H1 (cell line): ENCODE measurements around the gene GRIK4. TPM values are rescaled to one million over a fixed set of nuclear protein-coding genes. Genes with fewer than 3 reads are reported as not detected.

Source experiments
- CTCF ChIA-PET: fragments of 300-600 bp; sonication (Branson Sonifier 250); formaldehyde crosslinking; loops from one replicate; lab custom pipeline; 2021; ENCODE audit not compliant: partially characterized antibody; lab: Charles Lee
- POLR2A ChIA-PET: fragments of 300-600 bp; sonication (Branson Sonifier 250); formaldehyde crosslinking; loops from one replicate; lab custom pipeline; 2021; ENCODE audit warnings: inconsistent platforms; ENCODE audit not compliant: partially characterized antibody; lab: Charles Lee
- DNase-seq, 2 experiments: peaks; one replicate each; pipeline versions ENCODE4 v3.0.0 to v3.0.0-alpha.2; 2010 to 2022; ENCODE audit warnings: low spot score in 2 of 2, low read depth in 1 of 2, mixed read lengths in 1 of 2
- FAIRE-seq: peaks from 2 replicates; lab custom pipeline; 2011; peaks lifted over from hg19 to GRCh38; lab: Jason Lieb, UNC
- H2AFZ ChIP-seq: 2 replicates; pipeline ENCODE4 v1.8.1; 2012; ENCODE audit warnings: low read length, inconsistent platforms
- H2AK5ac ChIP-seq: 2 replicates; pipeline ENCODE4 v1.6.1; 2013; ENCODE audit warnings: low read depth, low read length
- H2BK120ac ChIP-seq: replicated peaks from 2 replicates; pipeline ENCODE3; 2013; ENCODE audit warnings: low read depth, low read length, inconsistent platforms
- H2BK12ac ChIP-seq: 2 replicates; pipeline ENCODE4 v1.6.1; 2013; ENCODE audit warnings: low read depth, low read length
- H2BK15ac ChIP-seq: 2 replicates; pipeline ENCODE4 v1.6.1; 2013; ENCODE audit warnings: low read length
- H2BK20ac ChIP-seq: 2 replicates; pipeline ENCODE4 v1.6.1; 2013; ENCODE audit warnings: low read length
- H2BK5ac ChIP-seq: 2 replicates; pipeline ENCODE4 v1.6.1; 2013; ENCODE audit warnings: low read depth, low read length
- H3K14ac ChIP-seq: 2 replicates; pipeline ENCODE4 v1.6.1; 2013; ENCODE audit warnings: inconsistent platforms; ENCODE audit not compliant: insufficient read length
- H3K18ac ChIP-seq: 2 replicates; pipeline ENCODE4 v1.6.1; 2013; ENCODE audit warnings: low read length; ENCODE audit errors: extremely low read depth
- H3K23ac ChIP-seq: 2 replicates; pipeline ENCODE4 v1.6.1; 2013; ENCODE audit warnings: inconsistent platforms; ENCODE audit not compliant: insufficient read length
- H3K23me2 ChIP-seq: 2 replicates; pipeline ENCODE4 v1.6.1; 2013; ENCODE audit warnings: low read depth, low read length
- H3K27ac ChIP-seq: 2 replicates; pipeline ENCODE4 v1.6.1; 2011; ENCODE audit warnings: low read depth, low read length, inconsistent platforms
- H3K27me3 ChIP-seq, 4 experiments: replicated peaks in 1 of 4; 1 replicate in 1 of 4; 2 replicates in 3 of 4; pipeline versions ENCODE4 v1.6.1 to v1.8.1; 2011 to 2013; ENCODE audit warnings: low read length in 3 of 4, mild to moderate bottlenecking in 3 of 4, inconsistent platforms in 2 of 4, mixed read lengths in 2 of 4, moderate library complexity in 1 of 4; ENCODE audit not compliant: control insufficient read depth in 3 of 4, insufficient read depth in 3 of 4; ENCODE audit errors: extremely low read depth in 1 of 4
- H3K36me3 ChIP-seq, 4 experiments: 2 replicates each; pipeline versions ENCODE4 v1.6.1 to v1.8.1; 2011 to 2013; ENCODE audit warnings: mild to moderate bottlenecking in 4 of 4, low read length in 3 of 4, moderate library complexity in 2 of 4, control low read depth in 1 of 4, inconsistent platforms in 1 of 4; ENCODE audit not compliant: insufficient read depth in 4 of 4, control insufficient read depth in 2 of 4
- H3K4ac ChIP-seq: replicated peaks from 2 replicates; pipeline ENCODE3; 2013; ENCODE audit warnings: low read length, low read depth, mixed read lengths, inconsistent platforms; ENCODE audit not compliant: insufficient read length
- H3K4me1 ChIP-seq, 4 experiments: replicated peaks in 1 of 4; 1 replicate in 1 of 4; 2 replicates in 3 of 4; pipeline versions ENCODE4 v1.6.1 to v1.8.1; 2011 to 2013; ENCODE audit warnings: low read length in 3 of 4, inconsistent platforms in 2 of 4, mixed read lengths in 1 of 4; ENCODE audit not compliant: insufficient read depth in 4 of 4, control insufficient read depth in 3 of 4
- H3K4me2 ChIP-seq, 2 experiments: 2 replicates each; pipeline versions ENCODE4 v1.6.1 to v1.8.1; 2011 to 2013; ENCODE audit warnings: low read depth in 2 of 2, low read length in 2 of 2, control low read depth in 1 of 2, inconsistent platforms in 1 of 2, mild to moderate bottlenecking in 1 of 2; ENCODE audit not compliant: insufficient read depth in 1 of 2
- H3K4me3 ChIP-seq, 4 experiments: fragments of 200-600, 300-600 bp in 1 of 4; sonication (generic), shearing (Covaris generic), sonication (Bioruptor Twin) in 1 of 4; 2 replicates each; pipeline versions ENCODE4 v1.5.1 to v1.8.1; 2011 to 2016; ENCODE audit warnings: low read length in 4 of 4, low read depth in 3 of 4, control low read depth in 2 of 4, inconsistent platforms in 2 of 4, mild to moderate bottlenecking in 2 of 4, mixed read lengths in 1 of 4, moderate library complexity in 1 of 4; ENCODE audit not compliant: insufficient read depth in 2 of 4; ENCODE audit errors: extremely low read depth in 1 of 4
- H3K56ac ChIP-seq: replicated peaks from 2 replicates; pipeline ENCODE3; 2013; ENCODE audit warnings: low read depth, mild to moderate bottlenecking, mixed read lengths, low read length, inconsistent platforms; ENCODE audit not compliant: insufficient read length
- H3K79me1 ChIP-seq: 2 replicates; pipeline ENCODE4 v1.6.1; 2013; ENCODE audit warnings: low read depth, low read length, control low read depth
- H3K79me2 ChIP-seq, 2 experiments: 2 replicates each; pipeline versions ENCODE4 v1.6.1 to v1.8.1; 2012 to 2013; ENCODE audit warnings: low read length in 2 of 2, mild to moderate bottlenecking in 2 of 2, inconsistent platforms in 1 of 2; ENCODE audit not compliant: insufficient read depth in 2 of 2, control insufficient read depth in 1 of 2
- H3K9ac ChIP-seq, 4 experiments: replicated peaks in 1 of 4; 1 replicate in 1 of 4; 2 replicates in 3 of 4; pipeline versions ENCODE4 v1.6.1 to v1.8.1; 2011 to 2013; ENCODE audit warnings: low read depth in 3 of 4, low read length in 3 of 4, control low read depth in 2 of 4, mild to moderate bottlenecking in 2 of 4, moderate library complexity in 2 of 4, inconsistent platforms in 1 of 4; ENCODE audit errors: extremely low read depth in 1 of 4
- H3K9me3 ChIP-seq, 2 experiments: 2 replicates each; pipeline versions ENCODE4 v1.6.1 to v1.8.1; 2012 to 2013; ENCODE audit warnings: mild to moderate bottlenecking in 2 of 2, moderate library complexity in 2 of 2, control low read depth in 1 of 2, inconsistent platforms in 1 of 2, low read depth in 1 of 2, low read length in 1 of 2, mixed read lengths in 1 of 2; ENCODE audit not compliant: insufficient read depth in 2 of 2
- H4K20me1 ChIP-seq, 2 experiments: replicated peaks in 1 of 2; 2 replicates each; pipeline versions ENCODE3 to v1.8.1; 2011 to 2013; ENCODE audit warnings: inconsistent platforms in 2 of 2, low read length in 2 of 2, mild to moderate bottlenecking in 1 of 2; ENCODE audit not compliant: insufficient read depth in 2 of 2, control insufficient read depth in 1 of 2
- H4K5ac ChIP-seq: 2 replicates; pipeline ENCODE4 v1.6.1; 2013; ENCODE audit warnings: low read length, low read depth, mixed read lengths, inconsistent platforms; ENCODE audit not compliant: insufficient read length
- H4K8ac ChIP-seq: 2 replicates; pipeline ENCODE4 v1.8.0; 2013; ENCODE audit warnings: mild to moderate bottlenecking, moderate library complexity, low read length, inconsistent platforms; ENCODE audit not compliant: insufficient read depth; ENCODE audit errors: extremely low read depth
- H4K91ac ChIP-seq: replicated peaks from 2 replicates; pipeline ENCODE3; 2013; ENCODE audit warnings: low read length, mixed read lengths, inconsistent platforms; ENCODE audit not compliant: insufficient read length
- CHD1 ChIP-seq: IDR thresholded peaks from 2 replicates; pipeline ENCODE4 v1.6.1; 2012; ENCODE audit warnings: low read depth, low read length, improper control_type of control experiment
- GABPA ChIP-seq: IDR thresholded peaks from 2 replicates; pipeline ENCODE4 v1.6.1; 2011; ENCODE audit warnings: mild to moderate bottlenecking, low read length, moderate library complexity, borderline replicate concordance; ENCODE audit not compliant: insufficient read depth
- HDAC2 ChIP-seq, 2 experiments: fragments of 300-600 bp in 1 of 2; sonication (generic) in 1 of 2; IDR thresholded peaks; 2 replicates each; pipeline ENCODE4 v1.6.1; 2011 to 2012; ENCODE audit warnings: low read depth in 2 of 2, low read length in 2 of 2, mild to moderate bottlenecking in 2 of 2, moderate library complexity in 2 of 2, borderline replicate concordance in 1 of 2, inconsistent platforms in 1 of 2
- JUND ChIP-seq: IDR thresholded peaks from 2 replicates; pipeline ENCODE4 v1.6.1; 2011; ENCODE audit warnings: mild to moderate bottlenecking, improper control_type of control experiment, low read length
- NRF1 ChIP-seq: IDR thresholded peaks from 2 replicates; pipeline ENCODE4 v1.6.1; 2011; ENCODE audit warnings: mild to moderate bottlenecking, low read depth, low read length, improper control_type of control experiment
- SP1 ChIP-seq: IDR thresholded peaks from 2 replicates; pipeline ENCODE4 v1.6.1; 2011; ENCODE audit warnings: low read depth, low read length
- WGBS, 2 experiments: shearing (Covaris generic) in 1 of 2; methylation state at CpG; one replicate each; pipeline versions ENCODE4 v1.1.6 to v1.1.7; 2013 to 2015; ENCODE audit warnings: low lambda C conversion rate in 2 of 2, mixed read lengths in 2 of 2, inconsistent platforms in 1 of 2, low coverage in 1 of 2, missing lambda C conversion rate in 1 of 2; ENCODE audit not compliant: insufficient replicate concordance in 2 of 2, insufficient coverage in 1 of 2, insufficient read length in 1 of 2; ENCODE audit errors: extremely low coverage in 1 of 2, missing lambda C conversion rate in 1 of 2; 5-methylcytosine and 5-hydroxymethylcytosine counted together
- polyA plus RNA-seq, 7 experiments: library from polyadenylated mRNA; depleted of rRNA in 3 of 7; stranded (reverse) in 5 of 7; unstranded in 2 of 7; fragments of >200 nt in 5 of 7; fragments of 200-250 nt in 2 of 7; gene quantifications; 1 replicate in 5 of 7; 2 replicates in 1 of 7; 4 replicates in 1 of 7; pipeline versions ENCODE4 v1.2.1 to v1.2.3, GENCODE V29; 2011 to 2013; ENCODE audit warnings: missing spikeins in 2 of 7, mixed read lengths in 2 of 7
- total RNA-seq: library from RNA; stranded (reverse); fragmentation: NEBNext Ultra II Directional; extraction: Animal tissue kit (Norgen Biotek cat#: 25700); gene quantifications from 2 replicates; pipeline ENCODE4 v1.2.1, GENCODE V29; 2021

The GRIK4 gene
- total and polyA plus RNA-seq, 2 of the 8 experiments (the other 6 are each of a cell fraction or from before 2014, with no cell fraction given), result 1.2 to 2.9 TPM

DNA sequence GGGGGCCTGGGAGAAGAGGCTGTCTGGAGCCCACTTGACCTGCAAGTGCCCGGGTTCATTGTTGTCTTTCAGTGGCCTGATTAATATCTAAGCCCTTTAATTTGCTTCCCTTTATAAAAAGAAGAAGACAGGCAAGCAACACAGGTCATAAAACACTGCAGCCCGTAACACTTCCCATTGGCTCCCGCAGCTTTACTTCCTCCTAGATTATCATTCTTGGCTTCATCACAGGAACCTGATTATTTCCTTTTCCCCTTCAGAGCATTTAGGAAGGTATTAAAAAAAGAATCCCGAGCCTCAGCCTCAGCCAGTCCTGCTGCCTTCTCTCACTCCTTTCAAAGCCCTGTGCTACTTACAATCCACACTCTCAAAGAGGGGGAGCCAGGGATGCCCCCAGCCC lies 183.2 kb downstream of the GRIK4 start:
- H3K4ac ChIP-seq, result no peak overlapping the region
- H3K4me2 ChIP-seq, result no peak overlapping the region
- 75% methylated on average over 4 of the region's 4 CpGs; no CpG with 5 or more reads in 1 of the 2 experiments for WGBS, 2 experiments
- no peak overlapping the region for H2BK15ac ChIP-seq
- H3K23me2 ChIP-seq, result no peaks in the 10 kb centered on the region
- no peak overlapping the region for H4K8ac ChIP-seq
- H3K9me3 ChIP-seq, result no peaks in the 10 kb centered on the region
- H3K18ac ChIP-seq, result no peak overlapping the region
- no peaks in the 10 kb centered on the region for H3K27me3 ChIP-seq
- no peak overlapping the region for H3K23ac ChIP-seq
- DNase-seq (no peak), FAIRE-seq (no peak)
- ChIA-PET POLR2A (interaction anchor here (1.2 to 1.4 kb wide), 2 partner anchors 10 to 131 kb away, joined by 3 to 5 read pairs; no protein-coding TSS in a partner anchor), CTCF (interaction anchor here (0.7 to 17.4 kb wide), 13 partner anchors 9 to 225 kb away, joined by 3 to 300 read pairs (median 4); no protein-coding TSS in a partner anchor)
- no peak overlapping the region for H3K56ac ChIP-seq
- H2AK5ac ChIP-seq, result no peak overlapping the region
- no peak overlapping the region for H2BK12ac ChIP-seq
- H3K27ac ChIP-seq, result no peak overlapping the region
- H3K36me3 ChIP-seq, result no peaks in the 10 kb centered on the region; a peak in 1 of 8 replicates
- H3K4me3 ChIP-seq, result no peak overlapping the region
- H3K9ac ChIP-seq, result no peak overlapping the region
- H4K20me1 ChIP-seq, result no peaks in the 10 kb centered on the region
- no peak overlapping the region for H2BK120ac ChIP-seq
- no peaks in the 10 kb centered on the region; the same call in 1 of the 2 replicates for H3K79me1 ChIP-seq
- H4K5ac ChIP-seq, result no peak overlapping the region
- H3K4me1 ChIP-seq, result peaks cover 0 to 7% (median 2%) of the 10 kb centered on the region in 4 experiments; a peak in 2 of 7 replicates
- H3K79me2 ChIP-seq, result no peaks in the 10 kb centered on the region
- no peak overlapping the region for H3K14ac ChIP-seq
- H2BK20ac ChIP-seq, result no peak overlapping the region
- no peak overlapping the region for H2BK5ac ChIP-seq
- H2AFZ ChIP-seq, result no peak overlapping the region
- no peak overlapping the region for H4K91ac ChIP-seq
- TF ChIP-seq NRF1 (no peak), GABPA (no peak), CHD1 (no peak), SP1 (no peak), JUND (no peak), HDAC2 (IDR thresholded peaks at IDR 0.05; ENCODE audit: borderline replicate concordance in 1 of 2, low read depth in 2 of 2, low read length in 2 of 2) (no peak)
